KMS-11 (cell line): Measurements from ENCODE around the gene PTGDS.

ENCODE experiments used
- H2AFZ ChIP-seq: fragments of 200-600 bp; sonication (generic); 2 replicates; pipeline ENCODE4 v1.6.1; 2016; ENCODE audit warnings: antibody characterized with exemption, mixed run types, low read depth
- H3K27ac ChIP-seq: fragments of 200-600 bp; sonication (generic); 2 replicates; pipeline ENCODE4 v1.6.1; 2016; ENCODE audit warnings: mild to moderate bottlenecking, mixed run types
- H3K27me3 ChIP-seq: fragments of 200-600 bp; sonication (generic); 2 replicates; pipeline ENCODE4 v1.6.1; 2017; ENCODE audit warnings: mild to moderate bottlenecking, low read depth, mixed run types, moderate library complexity; ENCODE audit not compliant: insufficient read depth
- H3K36me3 ChIP-seq: fragments of 200-600 bp; sonication (generic); 2 replicates; pipeline ENCODE4 v1.6.1; 2017; ENCODE audit warnings: mild to moderate bottlenecking, mixed run types; ENCODE audit not compliant: insufficient read depth
- H3K4me1 ChIP-seq: fragments of 200-600 bp; sonication (generic); 2 replicates; pipeline ENCODE4 v1.6.1; 2016; ENCODE audit warnings: mild to moderate bottlenecking, low read depth, mixed run types; ENCODE audit not compliant: poor library complexity, severe bottlenecking
- H3K4me2 ChIP-seq: fragments of 200-600 bp; sonication (generic); 2 replicates; pipeline ENCODE4 v1.7.0; 2016; ENCODE audit warnings: mild to moderate bottlenecking, mixed run types
- H3K4me3 ChIP-seq: fragments of 200-600 bp; sonication (generic); IDR thresholded peaks from 2 replicates; pipeline ENCODE4 v1.6.1; 2017; ENCODE audit warnings: low read depth, low read length, mixed read lengths; ENCODE audit not compliant: insufficient read depth
- H3K79me2 ChIP-seq: fragments of 200-600 bp; sonication (generic); 2 replicates; pipeline ENCODE4 v1.6.1; 2016; ENCODE audit warnings: low read depth, mixed run types; ENCODE audit not compliant: insufficient read depth
- H3K9ac ChIP-seq: fragments of 200-600 bp; sonication (generic); 2 replicates; pipeline ENCODE4 v1.6.1; 2016; ENCODE audit warnings: mild to moderate bottlenecking, mixed run types
- H4K20me1 ChIP-seq: fragments of 200-600 bp; sonication (generic); 2 replicates; pipeline ENCODE4 v1.6.1; 2016; ENCODE audit warnings: mild to moderate bottlenecking, mixed run types; ENCODE audit not compliant: insufficient read depth
- CTCF ChIP-seq: fragments of 200-600 bp; sonication (generic); conservative IDR thresholded peaks from 2 replicates; pipeline ENCODE4 v1.6.1; 2017; ENCODE audit warnings: low read depth, mild to moderate bottlenecking, antibody characterized with exemption, low read length, moderate library complexity, mixed read lengths

PTGDS gene

GRCh38 chr9:137020771-137021567, 43.7 kb downstream of the PTGDS start:
- H3K79me2 ChIP-seq = no peaks in the 10 kb centered on the region
- H3K4me3 ChIP-seq = no peak overlapping the region
- H3K4me2 ChIP-seq = no peak overlapping the region
- H2AFZ ChIP-seq = no peak overlapping the region
- H3K27me3 ChIP-seq = peaks cover 5% of the 10 kb centered on the region; the same call in 1 of the 2 replicates
- H3K36me3 ChIP-seq = no peaks in the 10 kb centered on the region
- peaks cover 4% of the 10 kb centered on the region for H3K4me1 ChIP-seq
- no peak overlapping the region for H3K9ac ChIP-seq
- TF ChIP-seq CTCF = no peak
- H3K27ac ChIP-seq = no peak overlapping the region
- H4K20me1 ChIP-seq = no peaks in the 10 kb centered on the region

- no peak overlapping the region for H3K4me3 ChIP-seq
- H3K9ac ChIP-seq = no peak overlapping the region
- H3K27ac ChIP-seq = no peak overlapping the region
- TF ChIP-seq CTCF = no peak
- H3K4me2 ChIP-seq = no peak overlapping the region
- H2AFZ ChIP-seq = no peak overlapping the region
- peaks cover 5% of the 10 kb centered on the region; the same call in 1 of the 2 replicates for H3K27me3 ChIP-seq
- no peaks in the 10 kb centered on the region for H4K20me1 ChIP-seq
- H3K4me1 ChIP-seq = peaks cover 4% of the 10 kb centered on the region
- H3K79me2 ChIP-seq = no peaks in the 10 kb centered on the region
- no peaks in the 10 kb centered on the region for H3K36me3 ChIP-seq
Measured at GRCh38 chr9:137021568-137021978, 44.3 kb downstream of the PTGDS start.

- no peaks in the 10 kb centered on the region for H3K79me2 ChIP-seq
- H4K20me1 ChIP-seq = no peaks in the 10 kb centered on the region
- H3K4me1 ChIP-seq = peaks cover 4% of the 10 kb centered on the region
- H3K4me3 ChIP-seq = no peak overlapping the region
- no peaks in the 10 kb centered on the region for H3K36me3 ChIP-seq
- TF ChIP-seq CTCF = no peak
- H3K9ac ChIP-seq = no peak overlapping the region
- H2AFZ ChIP-seq = no peak overlapping the region
- H3K27me3 ChIP-seq = peaks cover 8% of the 10 kb centered on the region; the same call in 1 of the 2 replicates
- H3K4me2 ChIP-seq = no peak overlapping the region
- H3K27ac ChIP-seq = no peak overlapping the region
Measured at GRCh38 chr9:137021979-137022661, 44.8 kb downstream of the PTGDS start.

GRCh38 chr9:137022662-137023008, 45.3 kb downstream of the PTGDS start:
- H2AFZ ChIP-seq = no peak overlapping the region

More at GRCh38 chr9:137022662-137023008, 45.3 kb downstream of the PTGDS start:
- Histone ChIP-seq H3K79me2 (no peaks in the 10 kb centered on the region), H3K4me3 (no peak overlapping the region), H3K4me2 (no peak overlapping the region), H3K27me3 (peaks cover 13% of the 10 kb centered on the region; the same call in 1 of the 2 replicates), H3K36me3 (no peaks in the 10 kb centered on the region), H3K27ac (no peak overlapping the region), H4K20me1 (no peaks in the 10 kb centered on the region), H3K9ac (no peak overlapping the region), H3K4me1 (peaks cover 4% of the 10 kb centered on the region)
- TF ChIP-seq CTCF = no peak
